ENCODE results near the gene EML4. TPM values are rescaled to one million over a fixed set of nuclear protein-coding genes. Genes with fewer than 3 reads are reported as not detected.

EML4 gene
- total and polyA plus RNA-seq, 2 of the 13 experiments (the other 11 are each of a cell fraction or from before 2014, with no cell fraction given), result 243 to 476 TPM

- TF ChIP-seq KMT2A (CRISPR knock-in tag; IDR thresholded peaks at IDR 0.05), result no peak
- peak; percentile 95 for TF ChIP-seq GATA4 (IDR thresholded peaks at IDR 0.05; ENCODE audit: borderline replicate concordance, low read depth)
- no peak for TF ChIP-seq CCDC6 (CRISPR knock-in tag; IDR thresholded peaks at IDR 0.05)
- TF ChIP-seq HOXA7 (CRISPR knock-in tag; IDR thresholded peaks at IDR 0.05), result 0 out of 2 replicates have a peak, but pooled peaks have one; percentile 50
- TF ChIP-seq MATR3 (CRISPR knock-in tag; IDR thresholded peaks at IDR 0.05), result no peak
- TF ChIP-seq THAP11 (CRISPR knock-in tag; IDR thresholded peaks at IDR 0.05), result peak; percentile 74
- no peak; the same call in 1 of the 2 replicates for TF ChIP-seq ZNF788 (CRISPR knock-in tag; IDR thresholded peaks at IDR 0.05; ENCODE audit: borderline replicate concordance)
- TF ChIP-seq ZFYVE20 (CRISPR knock-in tag; IDR thresholded peaks at IDR 0.05; ENCODE audit: borderline replicate concordance, low read depth), result no peak
- no peak for TF ChIP-seq ZNF574 (CRISPR knock-in tag; IDR thresholded peaks at IDR 0.05)
- no peak for TF ChIP-seq BORCS8-MEF2B (CRISPR knock-in tag; IDR thresholded peaks at IDR 0.05)
- TF ChIP-seq ZBTB38 (CRISPR knock-in tag; IDR thresholded peaks at IDR 0.05), result no peak
- TF ChIP-seq, protein P1, sequence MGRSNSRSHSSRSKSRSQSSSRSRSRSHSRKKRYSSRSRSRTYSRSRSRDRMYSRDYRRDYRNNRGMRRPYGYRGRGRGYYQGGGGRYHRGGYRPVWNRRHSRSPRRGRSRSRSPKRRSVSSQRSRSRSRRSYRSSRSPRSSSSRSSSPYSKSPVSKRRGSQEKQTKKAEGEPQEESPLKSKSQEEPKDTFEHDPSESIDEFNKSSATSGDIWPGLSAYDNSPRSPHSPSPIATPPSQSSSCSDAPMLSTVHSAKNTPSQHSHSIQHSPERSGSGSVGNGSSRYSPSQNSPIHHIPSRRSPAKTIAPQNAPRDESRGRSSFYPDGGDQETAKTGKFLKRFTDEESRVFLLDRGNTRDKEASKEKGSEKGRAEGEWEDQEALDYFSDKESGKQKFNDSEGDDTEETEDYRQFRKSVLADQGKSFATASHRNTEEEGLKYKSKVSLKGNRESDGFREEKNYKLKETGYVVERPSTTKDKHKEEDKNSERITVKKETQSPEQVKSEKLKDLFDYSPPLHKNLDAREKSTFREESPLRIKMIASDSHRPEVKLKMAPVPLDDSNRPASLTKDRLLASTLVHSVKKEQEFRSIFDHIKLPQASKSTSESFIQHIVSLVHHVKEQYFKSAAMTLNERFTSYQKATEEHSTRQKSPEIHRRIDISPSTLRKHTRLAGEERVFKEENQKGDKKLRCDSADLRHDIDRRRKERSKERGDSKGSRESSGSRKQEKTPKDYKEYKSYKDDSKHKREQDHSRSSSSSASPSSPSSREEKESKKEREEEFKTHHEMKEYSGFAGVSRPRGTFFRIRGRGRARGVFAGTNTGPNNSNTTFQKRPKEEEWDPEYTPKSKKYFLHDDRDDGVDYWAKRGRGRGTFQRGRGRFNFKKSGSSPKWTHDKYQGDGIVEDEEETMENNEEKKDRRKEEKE (IDR thresholded peaks at IDR 0.05), result no peak
- peak; percentile 96 for TF ChIP-seq SP5 (CRISPR knock-in tag; IDR thresholded peaks at IDR 0.05; ENCODE audit: borderline replicate concordance, low read depth)
- TF ChIP-seq, protein P2, sequence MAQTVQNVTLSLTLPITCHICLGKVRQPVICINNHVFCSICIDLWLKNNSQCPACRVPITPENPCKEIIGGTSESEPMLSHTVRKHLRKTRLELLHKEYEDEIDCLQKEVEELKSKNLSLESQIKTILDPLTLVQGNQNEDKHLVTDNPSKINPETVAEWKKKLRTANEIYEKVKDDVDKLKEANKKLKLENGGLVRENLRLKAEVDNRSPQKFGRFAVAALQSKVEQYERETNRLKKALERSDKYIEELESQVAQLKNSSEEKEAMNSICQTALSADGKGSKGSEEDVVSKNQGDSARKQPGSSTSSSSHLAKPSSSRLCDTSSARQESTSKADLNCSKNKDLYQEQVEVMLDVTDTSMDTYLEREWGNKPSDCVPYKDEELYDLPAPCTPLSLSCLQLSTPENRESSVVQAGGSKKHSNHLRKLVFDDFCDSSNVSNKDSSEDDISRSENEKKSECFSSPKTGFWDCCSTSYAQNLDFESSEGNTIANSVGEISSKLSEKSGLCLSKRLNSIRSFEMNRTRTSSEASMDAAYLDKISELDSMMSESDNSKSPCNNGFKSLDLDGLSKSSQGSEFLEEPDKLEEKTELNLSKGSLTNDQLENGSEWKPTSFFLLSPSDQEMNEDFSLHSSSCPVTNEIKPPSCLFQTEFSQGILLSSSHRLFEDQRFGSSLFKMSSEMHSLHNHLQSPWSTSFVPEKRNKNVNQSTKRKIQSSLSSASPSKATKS (CRISPR knock-in tag; IDR thresholded peaks at IDR 0.05), result no peak
- TF ChIP-seq, protein P3, sequence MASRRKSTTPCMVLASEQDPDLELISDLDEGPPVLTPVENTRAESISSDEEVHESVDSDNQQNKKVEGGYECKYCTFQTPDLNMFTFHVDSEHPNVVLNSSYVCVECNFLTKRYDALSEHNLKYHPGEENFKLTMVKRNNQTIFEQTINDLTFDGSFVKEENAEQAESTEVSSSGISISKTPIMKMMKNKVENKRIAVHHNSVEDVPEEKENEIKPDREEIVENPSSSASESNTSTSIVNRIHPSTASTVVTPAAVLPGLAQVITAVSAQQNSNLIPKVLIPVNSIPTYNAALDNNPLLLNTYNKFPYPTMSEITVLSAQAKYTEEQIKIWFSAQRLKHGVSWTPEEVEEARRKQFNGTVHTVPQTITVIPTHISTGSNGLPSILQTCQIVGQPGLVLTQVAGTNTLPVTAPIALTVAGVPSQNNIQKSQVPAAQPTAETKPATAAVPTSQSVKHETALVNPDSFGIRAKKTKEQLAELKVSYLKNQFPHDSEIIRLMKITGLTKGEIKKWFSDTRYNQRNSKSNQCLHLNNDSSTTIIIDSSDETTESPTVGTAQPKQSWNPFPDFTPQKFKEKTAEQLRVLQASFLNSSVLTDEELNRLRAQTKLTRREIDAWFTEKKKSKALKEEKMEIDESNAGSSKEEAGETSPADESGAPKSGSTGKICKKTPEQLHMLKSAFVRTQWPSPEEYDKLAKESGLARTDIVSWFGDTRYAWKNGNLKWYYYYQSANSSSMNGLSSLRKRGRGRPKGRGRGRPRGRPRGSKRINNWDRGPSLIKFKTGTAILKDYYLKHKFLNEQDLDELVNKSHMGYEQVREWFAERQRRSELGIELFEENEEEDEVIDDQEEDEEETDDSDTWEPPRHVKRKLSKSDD (CRISPR knock-in tag; IDR thresholded peaks at IDR 0.05; ENCODE audit: low read depth), result 0 out of 2 replicates have a peak, but pooled peaks have one; percentile 39
- TF ChIP-seq ZNF883 (CRISPR knock-in tag; IDR thresholded peaks at IDR 0.05; ENCODE audit: not compliant biosample characterization), result no peak
- no peak for TF ChIP-seq ZNF546 (CRISPR knock-in tag; conservative IDR thresholded peaks at IDR 0.05)
- no peak for TF ChIP-seq NR3C1 (CRISPR knock-in tag; IDR thresholded peaks at IDR 0.05)
Measured at GRCh38 chr2:42191285-42192009, 22.3 kb downstream of the EML4 start (continued).

Data from HepG2 (cell line).